KMS-11 (cell line): ENCODE results near the gene GAS2.

Source experiments
- H2AFZ ChIP-seq: fragments of 200-600 bp; sonication (generic); 2 replicates; pipeline ENCODE4 v1.6.1; 2016; ENCODE audit warnings: antibody characterized with exemption, mixed run types, low read depth
- H3K27ac ChIP-seq: fragments of 200-600 bp; sonication (generic); 2 replicates; pipeline ENCODE4 v1.6.1; 2016; ENCODE audit warnings: mild to moderate bottlenecking, mixed run types
- H3K27me3 ChIP-seq: fragments of 200-600 bp; sonication (generic); 2 replicates; pipeline ENCODE4 v1.6.1; 2017; ENCODE audit warnings: mild to moderate bottlenecking, low read depth, mixed run types, moderate library complexity; ENCODE audit not compliant: insufficient read depth
- H3K36me3 ChIP-seq: fragments of 200-600 bp; sonication (generic); 2 replicates; pipeline ENCODE4 v1.6.1; 2017; ENCODE audit warnings: mild to moderate bottlenecking, mixed run types; ENCODE audit not compliant: insufficient read depth
- H3K4me1 ChIP-seq: fragments of 200-600 bp; sonication (generic); 2 replicates; pipeline ENCODE4 v1.6.1; 2016; ENCODE audit warnings: mild to moderate bottlenecking, low read depth, mixed run types; ENCODE audit not compliant: poor library complexity, severe bottlenecking
- H3K4me2 ChIP-seq: fragments of 200-600 bp; sonication (generic); 2 replicates; pipeline ENCODE4 v1.7.0; 2016; ENCODE audit warnings: mild to moderate bottlenecking, mixed run types
- H3K4me3 ChIP-seq: fragments of 200-600 bp; sonication (generic); IDR thresholded peaks from 2 replicates; pipeline ENCODE4 v1.6.1; 2017; ENCODE audit warnings: low read depth, low read length, mixed read lengths; ENCODE audit not compliant: insufficient read depth
- H3K79me2 ChIP-seq: fragments of 200-600 bp; sonication (generic); 2 replicates; pipeline ENCODE4 v1.6.1; 2016; ENCODE audit warnings: low read depth, mixed run types; ENCODE audit not compliant: insufficient read depth
- H3K9ac ChIP-seq: fragments of 200-600 bp; sonication (generic); 2 replicates; pipeline ENCODE4 v1.6.1; 2016; ENCODE audit warnings: mild to moderate bottlenecking, mixed run types
- H4K20me1 ChIP-seq: fragments of 200-600 bp; sonication (generic); 2 replicates; pipeline ENCODE4 v1.6.1; 2016; ENCODE audit warnings: mild to moderate bottlenecking, mixed run types; ENCODE audit not compliant: insufficient read depth
- CTCF ChIP-seq: fragments of 200-600 bp; sonication (generic); conservative IDR thresholded peaks from 2 replicates; pipeline ENCODE4 v1.6.1; 2017; ENCODE audit warnings: low read depth, mild to moderate bottlenecking, antibody characterized with exemption, low read length, moderate library complexity, mixed read lengths

The GAS2 gene

GRCh38 chr11:22626573-22627239 is 39.7 kb upstream of the GAS2 start:
- peak overlapping the region; percentile 93 for H3K9ac ChIP-seq
- peak overlapping the region; percentile 73 for H3K4me2 ChIP-seq
- H2AFZ ChIP-seq: peak overlapping the region; percentile 62
- H3K27ac ChIP-seq: peak overlapping the region; percentile 93
- no peak overlapping the region for H3K4me3 ChIP-seq
- no peak for TF ChIP-seq CTCF
- no peaks in the 10 kb centered on the region for H4K20me1 ChIP-seq
- peaks cover 23% of the 10 kb centered on the region for H3K4me1 ChIP-seq
- H3K27me3 ChIP-seq: no peaks in the 10 kb centered on the region
- no peaks in the 10 kb centered on the region for H3K36me3 ChIP-seq
- H3K79me2 ChIP-seq: peaks cover 30% of the 10 kb centered on the region

- H3K4me2 ChIP-seq: no peak overlapping the region
- no peak overlapping the region for H2AFZ ChIP-seq
- peaks cover 29% of the 10 kb centered on the region for H3K79me2 ChIP-seq
- H3K27me3 ChIP-seq: no peaks in the 10 kb centered on the region
- H3K4me1 ChIP-seq: peaks cover 23% of the 10 kb centered on the region
- H3K4me3 ChIP-seq: no peak overlapping the region
- no peaks in the 10 kb centered on the region for H3K36me3 ChIP-seq
- no peak overlapping the region for H3K9ac ChIP-seq
- TF ChIP-seq CTCF: no peak
- no peak overlapping the region for H3K27ac ChIP-seq
- no peaks in the 10 kb centered on the region for H4K20me1 ChIP-seq
Observed at GRCh38 chr11:22627421-22627820, 39.0 kb upstream of the GAS2 start.

- H3K27ac ChIP-seq: no peak overlapping the region; the same call in 1 of the 2 replicates
- no peaks in the 10 kb centered on the region for H3K36me3 ChIP-seq
- peak; percentile 51 for TF ChIP-seq CTCF
- H3K9ac ChIP-seq: no peak overlapping the region
- peaks cover 39% of the 10 kb centered on the region for H3K4me1 ChIP-seq
- H3K27me3 ChIP-seq: no peaks in the 10 kb centered on the region
- H4K20me1 ChIP-seq: no peaks in the 10 kb centered on the region
- no peak overlapping the region for H3K4me2 ChIP-seq
- H3K4me3 ChIP-seq: no peak overlapping the region
- H3K79me2 ChIP-seq: no peaks in the 10 kb centered on the region
- no peak overlapping the region for H2AFZ ChIP-seq
Observed at GRCh38 chr11:22633354-22633902, 33.0 kb upstream of the GAS2 start.

- Histone ChIP-seq H3K27ac (peak overlapping the region; percentile 40), H2AFZ (peak overlapping the region; percentile 21; the same call in 1 of the 2 replicates)
Observed at GRCh38 chr11:22634897-22635629, 31.3 kb upstream of the GAS2 start.

More at GRCh38 chr11:22634897-22635629, 31.3 kb upstream of the GAS2 start:
- Histone ChIP-seq H3K4me2 (peak overlapping the region; percentile 52), H4K20me1 (no peaks in the 10 kb centered on the region), H3K4me1 (peaks cover 39% of the 10 kb centered on the region), H3K27me3 (no peaks in the 10 kb centered on the region), H3K4me3 (no peak overlapping the region), H3K36me3 (no peaks in the 10 kb centered on the region), H3K9ac (no peak overlapping the region), H3K79me2 (no peaks in the 10 kb centered on the region)
- no peak for TF ChIP-seq CTCF
